Esophagus muscularis mucosa (tissue), 3 donors: Measurements from ENCODE around the gene CLDN15.

Experiments
- POLR2A ChIP-seq: fragments of 450-650 bp; IDR thresholded peaks from one replicate; pipeline ENCODE4 v1.6.1; 2017; ENCODE audit warnings: antibody characterized with exemption, moderate library complexity, mild to moderate bottlenecking, low read depth
- POLR2AphosphoS5 ChIP-seq, 2 donors: sonication (generic); formaldehyde crosslinking; IDR thresholded peaks; one replicate each; pipeline ENCODE4 v1.6.1; 2017; ENCODE audit warnings: antibody characterized with exemption in 2 of 2
- TF ChIP-seq, protein P1 (sequence below), 3 experiments: fragments of 200-600 bp in 2 of 3; fragments of 450-650 bp in 1 of 3; sonication (generic) in 2 of 3; IDR thresholded peaks; one replicate each; pipeline ENCODE4 v1.5.1; 2017 to 2019; ENCODE audit warnings: antibody characterized with exemption in 3 of 3, mild to moderate bottlenecking in 2 of 3, moderate library complexity in 1 of 3

DNA sequence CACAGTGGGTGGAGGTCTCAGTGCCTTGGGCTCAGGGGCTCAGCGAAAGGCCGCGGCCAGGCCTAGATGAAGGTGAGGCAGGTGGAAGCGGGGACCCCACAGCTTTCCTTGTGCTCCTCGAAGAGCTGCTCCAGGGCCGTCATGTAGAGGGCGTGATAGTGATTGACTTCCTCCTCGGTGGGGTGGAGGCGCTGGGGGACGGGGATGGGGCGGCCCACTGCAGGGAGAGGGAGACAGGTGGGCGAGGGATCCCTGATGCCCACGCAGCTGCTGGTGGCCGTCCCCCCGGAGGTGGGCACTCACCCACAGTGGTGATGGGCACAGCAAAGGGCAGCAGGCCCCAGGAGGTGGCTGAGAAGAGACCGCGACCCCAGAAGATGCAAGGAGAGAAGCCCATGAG is 41.7 kb downstream of the CLDN15 start:
- TF ChIP-seq, protein P1, sequence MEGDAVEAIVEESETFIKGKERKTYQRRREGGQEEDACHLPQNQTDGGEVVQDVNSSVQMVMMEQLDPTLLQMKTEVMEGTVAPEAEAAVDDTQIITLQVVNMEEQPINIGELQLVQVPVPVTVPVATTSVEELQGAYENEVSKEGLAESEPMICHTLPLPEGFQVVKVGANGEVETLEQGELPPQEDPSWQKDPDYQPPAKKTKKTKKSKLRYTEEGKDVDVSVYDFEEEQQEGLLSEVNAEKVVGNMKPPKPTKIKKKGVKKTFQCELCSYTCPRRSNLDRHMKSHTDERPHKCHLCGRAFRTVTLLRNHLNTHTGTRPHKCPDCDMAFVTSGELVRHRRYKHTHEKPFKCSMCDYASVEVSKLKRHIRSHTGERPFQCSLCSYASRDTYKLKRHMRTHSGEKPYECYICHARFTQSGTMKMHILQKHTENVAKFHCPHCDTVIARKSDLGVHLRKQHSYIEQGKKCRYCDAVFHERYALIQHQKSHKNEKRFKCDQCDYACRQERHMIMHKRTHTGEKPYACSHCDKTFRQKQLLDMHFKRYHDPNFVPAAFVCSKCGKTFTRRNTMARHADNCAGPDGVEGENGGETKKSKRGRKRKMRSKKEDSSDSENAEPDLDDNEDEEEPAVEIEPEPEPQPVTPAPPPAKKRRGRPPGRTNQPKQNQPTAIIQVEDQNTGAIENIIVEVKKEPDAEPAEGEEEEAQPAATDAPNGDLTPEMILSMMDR (IDR thresholded peaks at IDR 0.05), result no peak
- TF ChIP-seq POLR2AphosphoS5 (IDR thresholded peaks at IDR 0.05) (no peak), POLR2A (no peak)
